Brain pericyte (primary cell): ENCODE results near the gene MCTP2.

Experiments used
- DNase-seq: peaks from one replicate; pipeline ENCODE4 v3.0.0-alpha.2; 2012; ENCODE audit warnings: low read depth, low spot score

Gene MCTP2

DNA sequence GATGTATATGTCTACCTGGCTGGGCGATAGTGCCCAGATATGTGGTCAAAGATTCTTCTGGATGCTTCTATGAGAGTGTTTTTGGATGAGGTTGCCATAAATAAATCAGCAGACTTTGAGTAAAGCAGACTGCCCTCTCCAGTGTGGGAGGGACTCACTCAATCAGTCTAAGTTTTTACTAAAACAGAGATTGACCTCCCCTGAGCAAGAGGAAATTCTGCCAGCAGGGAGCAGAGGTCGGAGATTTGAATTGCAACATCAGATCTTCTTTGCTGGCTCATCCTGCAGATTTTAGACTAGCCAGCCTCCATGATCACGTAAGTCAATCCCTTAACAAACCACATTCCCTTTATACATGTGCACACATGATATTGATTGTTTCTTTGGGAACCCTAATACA lies 300.9 kb downstream of the MCTP2 start:
- DNase-seq: no peak
